Tibial nerve (tissue), 4 donors: ENCODE data around the gene C1orf52.

Experiments
- CTCF ChIP-seq, 5 experiments: fragments of 200-600 bp in 3 of 5; fragments of 450-650 bp in 2 of 5; sonication (generic) in 3 of 5; IDR thresholded peaks; one replicate each; pipeline ENCODE4 v1.5.1; 2016 to 2019; ENCODE audit warnings: antibody characterized with exemption in 5 of 5, mild to moderate bottlenecking in 3 of 5, moderate library complexity in 2 of 5
- EP300 ChIP-seq, 2 donors: sonication (generic); formaldehyde crosslinking; IDR thresholded peaks; one replicate each; pipeline ENCODE4 v1.6.1; 2017; ENCODE audit warnings: antibody characterized with exemption in 2 of 2, mild to moderate bottlenecking in 1 of 2
- POLR2A ChIP-seq, 2 donors: fragments of 450-650 bp; IDR thresholded peaks; one replicate each; pipeline ENCODE4 v1.6.1; 2017; ENCODE audit warnings: antibody characterized with exemption in 2 of 2, mild to moderate bottlenecking in 2 of 2, moderate library complexity in 2 of 2

GRCh38 chr1:85202092-85202863, 57.2 kb downstream of the C1orf52 start:
- TF ChIP-seq CTCF (IDR thresholded peaks at IDR 0.05), result no peak
- no peak for TF ChIP-seq POLR2A (IDR thresholded peaks at IDR 0.05)
- no peak for TF ChIP-seq EP300 (IDR thresholded peaks at IDR 0.05)
